Measurements from ENCODE around the gene CTNNA3.

CTNNA3 gene

GRCh38 chr10:66246177-66246576, 1449.8 kb downstream of the CTNNA3 start:
- no peak for TF ChIP-seq CTCF (IDR thresholded peaks at IDR 0.05; ENCODE audit: extremely low read depth, insufficient read depth, missing control alignments)
- in situ Hi-C loops (cut with MboI; ENCODE audit: low pct_unique_long_range_greater_than_20kb, low sequenced_read_pairs, unreplicated experiment), result loop anchor here (25.0 kb wide), 1 partner anchor 691 kb away; the partner anchor contains the start of gene LRRTM3

GRCh38 chr10:66244953-66245352, 1451.0 kb downstream of the CTNNA3 start:
- no peak for TF ChIP-seq CTCF (IDR thresholded peaks at IDR 0.05; ENCODE audit: extremely low read depth, insufficient read depth, missing control alignments)
- in situ Hi-C loops (cut with MboI; ENCODE audit: low pct_unique_long_range_greater_than_20kb, low sequenced_read_pairs, unreplicated experiment), result loop anchor here (25.0 kb wide), 1 partner anchor 692 kb away; the partner anchor contains the start of gene LRRTM3
- no peak for DNase-seq (ENCODE audit: low spot score)

More at GRCh38 chr10:66246177-66246576, 1449.8 kb downstream of the CTNNA3 start:
- no peak for DNase-seq (ENCODE audit: low spot score)

GRCh38 chr10:66242885-66243284, 1453.1 kb downstream of the CTNNA3 start:
- TF ChIP-seq CTCF (IDR thresholded peaks at IDR 0.05; ENCODE audit: extremely low read depth, insufficient read depth, missing control alignments), result no peak
- DNase-seq (ENCODE audit: low spot score), result no peak
- in situ Hi-C loops (cut with MboI; ENCODE audit: low pct_unique_long_range_greater_than_20kb, low sequenced_read_pairs, unreplicated experiment), result loop anchor here (25.0 kb wide), 1 partner anchor 694 kb away; the partner anchor contains the start of gene LRRTM3

- in situ Hi-C loops (cut with MboI; ENCODE audit: low pct_unique_long_range_greater_than_20kb, low sequenced_read_pairs, unreplicated experiment), result loop anchor here (25.0 kb wide), 1 partner anchor 698 kb away; the partner anchor contains the start of gene LRRTM3
- no peak for DNase-seq (ENCODE audit: low spot score)
- TF ChIP-seq CTCF (IDR thresholded peaks at IDR 0.05; ENCODE audit: extremely low read depth, insufficient read depth, missing control alignments), result no peak
Observed at GRCh38 chr10:66239062-66239461, 1456.9 kb downstream of the CTNNA3 start.

GRCh38 chr10:66238343-66238742, 1457.7 kb downstream of the CTNNA3 start:
- in situ Hi-C loops (cut with MboI; ENCODE audit: low pct_unique_long_range_greater_than_20kb, low sequenced_read_pairs, unreplicated experiment), result loop anchor here (25.0 kb wide), 1 partner anchor 699 kb away; the partner anchor contains the start of gene LRRTM3
- DNase-seq (ENCODE audit: low spot score), result no peak
- TF ChIP-seq CTCF (IDR thresholded peaks at IDR 0.05; ENCODE audit: extremely low read depth, insufficient read depth, missing control alignments), result no peak

- DNase-seq (ENCODE audit: low spot score), result no peak
- no peak for TF ChIP-seq CTCF (IDR thresholded peaks at IDR 0.05; ENCODE audit: extremely low read depth, insufficient read depth, missing control alignments)
- in situ Hi-C loops (cut with MboI; ENCODE audit: low pct_unique_long_range_greater_than_20kb, low sequenced_read_pairs, unreplicated experiment), result loop anchor here (25.0 kb wide), 1 partner anchor 702 kb away; the partner anchor contains the start of gene LRRTM3
Observed at GRCh38 chr10:66234872-66235271, 1461.1 kb downstream of the CTNNA3 start.
